GM12872 (cell line): ENCODE measurements around the gene GATA5.

Experiments
- TF ChIP-seq, protein P1 (sequence below): IDR thresholded peaks from 3 replicates; pipeline ENCODE4 v1.5.1; 2011; ENCODE audit warnings: low read depth, mild to moderate bottlenecking, low read length, moderate library complexity; ENCODE audit not compliant: insufficient read depth

GATA5 gene

DNA sequence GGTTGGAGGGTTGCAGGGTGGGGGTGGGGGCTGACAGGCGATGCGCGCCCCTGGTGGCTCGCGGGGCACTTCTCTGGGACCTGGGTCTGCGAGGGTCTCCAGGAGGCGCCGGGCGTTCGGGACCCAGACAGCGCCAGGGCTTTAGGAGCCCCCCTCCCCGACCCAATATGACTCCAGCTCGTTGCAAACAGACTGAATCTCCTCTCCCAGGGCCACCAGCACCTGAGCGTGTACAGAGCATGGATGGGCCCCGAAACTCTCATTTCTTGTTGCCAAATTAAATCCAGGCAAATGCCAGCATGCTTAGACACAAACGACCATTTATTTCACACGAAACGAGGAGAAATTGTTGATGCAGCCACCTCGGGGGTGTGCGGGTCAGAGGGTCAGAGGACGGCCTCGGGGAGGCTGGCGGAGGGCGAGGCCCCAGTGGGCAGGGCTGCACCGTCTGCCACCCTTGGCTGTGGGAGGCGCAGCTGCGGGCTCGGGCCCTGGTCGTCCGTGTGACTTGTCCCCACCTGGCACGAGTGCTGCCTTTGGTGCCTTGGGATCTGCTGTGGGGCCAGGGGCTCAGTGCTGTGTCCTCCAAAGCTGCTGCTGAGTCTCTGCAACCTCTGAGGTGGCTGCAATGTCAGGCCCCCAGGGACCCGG is 20.9 kb upstream of the GATA5 start:
- TF ChIP-seq, protein P1, sequence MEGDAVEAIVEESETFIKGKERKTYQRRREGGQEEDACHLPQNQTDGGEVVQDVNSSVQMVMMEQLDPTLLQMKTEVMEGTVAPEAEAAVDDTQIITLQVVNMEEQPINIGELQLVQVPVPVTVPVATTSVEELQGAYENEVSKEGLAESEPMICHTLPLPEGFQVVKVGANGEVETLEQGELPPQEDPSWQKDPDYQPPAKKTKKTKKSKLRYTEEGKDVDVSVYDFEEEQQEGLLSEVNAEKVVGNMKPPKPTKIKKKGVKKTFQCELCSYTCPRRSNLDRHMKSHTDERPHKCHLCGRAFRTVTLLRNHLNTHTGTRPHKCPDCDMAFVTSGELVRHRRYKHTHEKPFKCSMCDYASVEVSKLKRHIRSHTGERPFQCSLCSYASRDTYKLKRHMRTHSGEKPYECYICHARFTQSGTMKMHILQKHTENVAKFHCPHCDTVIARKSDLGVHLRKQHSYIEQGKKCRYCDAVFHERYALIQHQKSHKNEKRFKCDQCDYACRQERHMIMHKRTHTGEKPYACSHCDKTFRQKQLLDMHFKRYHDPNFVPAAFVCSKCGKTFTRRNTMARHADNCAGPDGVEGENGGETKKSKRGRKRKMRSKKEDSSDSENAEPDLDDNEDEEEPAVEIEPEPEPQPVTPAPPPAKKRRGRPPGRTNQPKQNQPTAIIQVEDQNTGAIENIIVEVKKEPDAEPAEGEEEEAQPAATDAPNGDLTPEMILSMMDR: peak; percentile 53

DNA sequence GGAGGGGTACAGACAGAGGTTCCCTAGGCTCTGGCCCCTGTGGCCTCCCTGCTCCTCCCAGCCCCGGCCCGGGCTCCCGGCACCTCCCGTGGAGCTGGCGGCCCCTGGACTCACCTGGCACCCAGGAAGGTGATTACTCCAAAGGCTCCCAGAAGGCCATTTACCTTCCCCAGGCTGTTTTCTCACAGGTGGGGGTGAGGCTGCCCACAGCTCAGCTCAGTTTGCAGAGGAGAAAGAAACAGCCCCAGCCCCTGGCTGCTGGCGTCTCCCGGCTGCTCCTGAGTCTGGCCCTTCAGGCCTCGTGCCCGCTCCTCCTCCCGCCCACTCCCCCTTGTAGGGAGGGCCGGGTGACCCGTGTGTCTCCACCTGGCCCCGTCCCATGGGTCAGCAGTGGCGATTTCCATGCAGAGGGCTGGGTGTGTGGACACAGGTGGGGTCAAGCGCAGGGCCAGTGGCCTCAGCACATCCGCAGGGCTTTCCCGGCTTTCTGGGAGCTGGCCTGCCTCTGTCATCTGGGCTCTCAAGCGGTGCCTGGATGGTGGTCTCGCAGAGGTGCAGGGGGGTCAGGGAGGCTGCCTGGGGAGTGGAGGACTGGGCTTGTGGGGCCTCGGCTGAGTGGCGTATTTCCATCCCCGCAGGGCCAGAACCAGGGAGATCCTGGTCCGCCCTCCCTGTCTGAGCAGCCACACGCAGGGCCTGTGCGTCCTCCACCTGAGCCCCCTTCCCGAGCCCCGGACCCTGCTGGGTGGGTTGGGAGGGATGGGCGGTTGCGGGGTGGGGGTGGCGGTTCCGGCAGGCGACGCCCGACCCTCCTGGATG is 20.2 kb upstream of the GATA5 start:
- TF ChIP-seq, protein P1: no peak

DNA sequence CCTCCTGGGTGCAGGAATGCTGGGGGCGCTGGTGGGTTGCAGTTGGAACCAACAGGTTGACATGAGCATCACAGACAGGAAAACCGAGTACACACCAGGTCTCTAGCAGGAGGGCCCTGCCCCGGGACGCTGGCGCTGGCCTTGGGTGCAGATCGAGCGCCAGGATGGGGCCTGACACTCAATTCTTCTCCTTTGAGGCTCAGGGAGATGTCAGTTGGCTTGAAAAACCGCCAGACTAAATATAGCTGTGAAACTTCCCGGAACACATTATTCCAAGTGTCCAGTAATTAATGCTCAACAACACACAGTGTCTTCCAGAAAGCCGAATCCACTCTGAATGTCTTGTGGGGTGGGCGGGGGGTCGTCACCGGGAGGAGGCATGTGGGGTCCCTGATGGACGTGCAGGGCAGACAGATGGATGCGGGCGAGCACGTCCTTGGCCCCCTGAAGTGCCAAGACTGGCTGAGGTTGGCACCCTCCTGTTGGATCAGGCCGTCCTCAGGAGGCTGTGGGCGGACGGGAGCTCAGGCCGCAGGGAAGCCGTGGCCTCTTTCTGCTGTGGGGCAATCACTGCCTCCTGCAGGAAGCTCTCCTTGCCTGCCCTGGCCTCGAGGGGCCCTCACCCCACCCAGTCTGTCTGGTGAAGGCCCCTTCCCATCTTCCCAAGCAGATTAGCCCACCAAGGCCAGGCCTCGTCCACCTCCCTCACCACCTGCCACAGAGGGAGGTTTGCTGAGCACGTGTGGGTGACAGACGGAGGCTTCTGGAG is 19.4 kb upstream of the GATA5 start:
- TF ChIP-seq, protein P1: no peak

DNA sequence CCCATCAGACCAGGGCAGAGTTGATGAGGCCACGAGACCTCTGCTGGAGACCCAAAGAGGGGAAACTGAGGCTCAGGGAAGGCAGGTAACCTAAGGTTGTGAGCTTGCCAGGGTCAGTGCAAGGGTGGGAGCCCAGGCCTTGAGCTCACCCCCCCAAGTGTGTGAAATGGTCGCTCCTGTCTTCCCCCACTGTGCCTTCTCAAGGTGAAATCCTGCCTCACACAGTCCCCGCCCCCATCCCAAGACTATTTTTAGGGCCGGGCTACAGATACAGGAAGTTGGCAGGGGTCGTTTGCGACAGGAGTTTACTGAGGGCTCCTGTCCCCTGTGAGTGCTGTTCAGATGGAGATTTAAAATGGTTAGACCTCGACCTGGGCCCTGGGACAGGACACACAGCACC is 18.7 kb upstream of the GATA5 start:
- TF ChIP-seq, protein P1: no peak

DNA sequence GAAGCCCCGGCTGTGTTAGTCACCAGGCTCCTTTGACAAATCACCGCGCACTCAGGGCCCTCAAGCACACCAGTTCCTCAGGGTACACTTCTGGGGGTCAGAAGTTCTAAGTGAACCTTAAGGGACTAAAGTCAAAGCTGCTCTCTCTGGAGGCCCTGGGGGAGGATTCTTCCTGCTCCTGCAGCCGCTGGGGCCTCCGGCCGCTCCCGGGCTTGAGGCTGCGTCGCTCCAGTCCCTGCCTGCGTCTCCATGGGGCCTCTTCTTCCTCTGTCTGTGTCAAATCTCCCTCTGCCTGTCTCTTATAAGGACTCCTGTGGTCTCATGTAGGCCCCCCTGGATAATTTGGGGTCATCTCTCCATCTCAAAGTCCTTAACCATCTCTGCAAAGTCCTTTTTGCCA is 18.1 kb upstream of the GATA5 start:
- TF ChIP-seq, protein P1: no peak

DNA sequence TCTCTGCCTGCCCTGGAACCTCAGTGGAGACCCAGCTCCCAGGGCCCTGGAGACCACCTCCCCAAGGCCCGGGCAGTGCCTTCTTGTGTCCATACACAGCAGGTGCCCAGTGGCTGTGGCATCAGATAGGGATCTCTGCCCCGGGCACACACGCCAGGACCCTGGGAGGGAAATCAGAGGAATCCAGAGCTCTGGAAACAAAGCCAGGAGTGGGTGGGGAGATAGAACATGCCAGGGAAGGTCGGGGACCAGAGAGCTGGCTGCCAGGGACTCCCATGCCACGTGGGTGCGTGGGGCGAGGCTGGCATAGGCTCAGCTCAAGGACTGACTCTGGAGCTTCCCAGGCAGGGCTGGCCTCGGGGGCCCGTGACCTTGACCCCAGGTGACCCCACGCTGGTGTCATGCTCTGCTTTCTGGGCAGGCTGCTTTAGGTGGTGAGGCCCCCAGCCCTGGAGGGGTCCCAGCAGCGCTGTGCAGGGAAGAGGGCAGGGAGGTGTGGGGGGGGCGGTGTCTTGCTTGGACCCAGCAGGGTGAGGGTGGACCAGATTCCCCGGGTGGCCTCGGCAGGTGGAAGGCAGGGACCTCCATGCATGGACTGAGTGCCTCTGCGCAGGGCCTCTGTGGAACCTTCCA is 17.6 kb upstream of the GATA5 start:
- TF ChIP-seq, protein P1: no peak

DNA sequence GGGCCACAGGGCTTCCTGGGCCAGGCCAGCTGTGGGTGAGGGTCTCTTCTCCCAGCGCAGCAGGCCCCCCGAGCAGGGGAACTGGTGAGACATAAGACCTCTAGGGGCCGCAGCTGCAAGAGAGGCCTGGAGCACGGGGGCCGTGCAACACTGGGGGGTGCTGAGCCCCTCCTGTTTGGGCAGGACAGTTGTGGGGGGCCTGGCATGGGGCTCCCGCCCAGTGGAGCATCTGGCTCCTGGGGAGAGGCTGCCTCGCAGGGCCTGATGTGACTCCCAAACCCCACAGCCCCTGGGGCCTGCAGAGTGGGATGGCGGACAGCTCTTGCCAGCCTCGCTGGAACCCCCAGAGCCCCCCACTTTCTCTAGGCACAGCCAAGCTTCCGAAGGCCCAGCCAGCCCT is 16.9 kb upstream of the GATA5 start:
- TF ChIP-seq, protein P1: no peak
